HepG2 (cell line): ENCODE results near the gene GTF2A1. TPM values are rescaled to one million over a fixed set of nuclear protein-coding genes. Genes with fewer than 3 reads are reported as not detected.

Experiments used
- ATAC-seq: fragments of 200-7000 bp; cut with Tn5 transposase; 3 replicates; pipeline ENCODE4 v1.9.1; 2020; ENCODE audit warnings: mild to moderate bottlenecking, moderate library complexity
- BruUV-seq: library from RNA; stranded (reverse); fragments of 400-500 nt; replicated peaks from 2 replicates; lab custom pipeline; 2021; lab: Mats Ljungman, UMichigan
- CTCF ChIA-PET: fragments of 300-600 bp; formaldehyde crosslinking; extraction: SDS; loops from one replicate; lab custom pipeline; 2021; ENCODE audit warnings: low total read pairs, inconsistent platforms, low intra/inter-chr PET ratio; lab: Yijun Ruan, JAX
- POLR2A ChIA-PET: fragments of 350-600 bp; sonication (Branson Sonifier 250); formaldehyde crosslinking; loops from one replicate; lab custom pipeline; 2020; ENCODE audit warnings: antibody characterized with exemption, inconsistent platforms; lab: Yijun Ruan, JAX
- DNase-seq: peaks from one replicate; pipeline ENCODE4 v3.0.0-alpha.2; 2015; ENCODE audit warnings: low spot score
- FAIRE-seq: peaks from 3 replicates; lab custom pipeline; 2011; peaks lifted over from hg19 to GRCh38; lab: Jason Lieb, UNC
- H2AFZ ChIP-seq: one replicate; pipeline ENCODE4 v1.6.1; 2011; ENCODE audit warnings: low read length, inconsistent platforms
- H3K27ac ChIP-seq: fragments of 300-600 bp; 3 replicates; pipeline ENCODE4 v1.8.0; 2011; ENCODE audit warnings: mixed run types, mild to moderate bottlenecking, mixed read lengths, low read length, inconsistent platforms; ENCODE audit not compliant: insufficient read depth; ENCODE audit errors: extremely low read length
- H3K27me3 ChIP-seq, 2 experiments: fragments of 200-600 bp in 1 of 2; 2 replicates in 1 of 2; 3 replicates in 1 of 2; pipeline versions ENCODE4 v1.6.0 to v1.8.0; 2011; ENCODE audit warnings: low read length in 2 of 2, mild to moderate bottlenecking in 2 of 2, moderate library complexity in 2 of 2, inconsistent platforms in 1 of 2; ENCODE audit not compliant: insufficient read depth in 2 of 2, control insufficient read depth in 1 of 2
- H3K36me3 ChIP-seq, 2 experiments: fragments of 200-600 bp in 1 of 2; replicated peaks in 1 of 2; 2 replicates in 1 of 2; 3 replicates in 1 of 2; pipeline versions ENCODE4 v1.5.1 to v1.8.0; 2011; ENCODE audit warnings: low read length in 2 of 2, inconsistent platforms in 1 of 2; ENCODE audit not compliant: insufficient read depth in 2 of 2, control insufficient read depth in 1 of 2
- H3K4me1 ChIP-seq: 2 replicates; pipeline ENCODE4 v1.5.1; 2012; ENCODE audit warnings: low read length, inconsistent platforms; ENCODE audit not compliant: insufficient read depth
- H3K4me2 ChIP-seq: 2 replicates; pipeline ENCODE4 v1.6.0; 2011; ENCODE audit warnings: low read depth, low read length, inconsistent platforms
- H3K4me3 ChIP-seq, 3 experiments: fragments of 200-600 bp in 1 of 3; sonication (generic), shearing (Covaris generic) in 1 of 3; replicated peaks in 1 of 3; 2 replicates each; pipeline ENCODE4 v1.5.1; 2011 to 2016; ENCODE audit warnings: low read length in 3 of 3, inconsistent platforms in 2 of 3, low read depth in 2 of 3, mild to moderate bottlenecking in 2 of 3, control low read depth in 1 of 3, mixed read lengths in 1 of 3; ENCODE audit not compliant: insufficient read depth in 1 of 3
- H3K79me2 ChIP-seq: one replicate; pipeline ENCODE4 v1.6.1; 2011; ENCODE audit warnings: low read length, inconsistent platforms; ENCODE audit not compliant: insufficient read depth
- H3K9ac ChIP-seq: 2 replicates; pipeline ENCODE4 v1.6.0; 2011; ENCODE audit warnings: mild to moderate bottlenecking, low read depth, low read length, inconsistent platforms; ENCODE audit not compliant: insufficient read depth
- H3K9me3 ChIP-seq: 2 replicates; pipeline ENCODE4 v1.5.1; 2012; ENCODE audit warnings: mild to moderate bottlenecking, low read length
- H4K20me1 ChIP-seq: 2 replicates; pipeline ENCODE4 v1.6.0; 2011; ENCODE audit warnings: inconsistent platforms, mild to moderate bottlenecking, low read length, moderate library complexity; ENCODE audit not compliant: insufficient read depth
- GLMP ChIP-seq: sonication (generic); formaldehyde crosslinking; IDR thresholded peaks from 2 replicates; pipeline ENCODE4 v1.9.0; 2021; ENCODE audit warnings: missing genetic modification reagents, mild to moderate bottlenecking, borderline replicate concordance
- HOXA5 ChIP-seq: sonication (generic); formaldehyde crosslinking; IDR thresholded peaks from 2 replicates; pipeline ENCODE4 v1.4.0; 2020; ENCODE audit warnings: missing genetic modification reagents
- KDM3A ChIP-seq: IDR thresholded peaks from 2 replicates; pipeline ENCODE4 v1.6.1; 2018; ENCODE audit warnings: low read depth, missing compliant biosample characterization
- LCORL ChIP-seq, 2 experiments: fragments of 450-650 bp in 1 of 2; sonication (generic) in 1 of 2; formaldehyde crosslinking in 1 of 2; IDR thresholded peaks; 2 replicates each; pipeline versions ENCODE4 v1.5.0 to v1.6.1; 2017 to 2020; ENCODE audit warnings: antibody characterized with exemption in 1 of 2, missing genetic modification reagents in 1 of 2
- NONO ChIP-seq, 2 experiments: fragments of 450-650 bp in 1 of 2; sonication (generic) in 1 of 2; formaldehyde crosslinking in 1 of 2; IDR thresholded peaks in 1 of 2; conservative IDR thresholded peaks in 1 of 2; 2 replicates each; pipeline versions ENCODE4 v1.6.1 to v1.8.0; 2017 to 2022; ENCODE audit warnings: mild to moderate bottlenecking in 1 of 2, missing genetic modification reagents in 1 of 2, moderate library complexity in 1 of 2
- POGK ChIP-seq: sonication (generic); formaldehyde crosslinking; conservative IDR thresholded peaks from 2 replicates; pipeline ENCODE4 v1.8.0; 2022; ENCODE audit warnings: mild to moderate bottlenecking, moderate library complexity, missing genetic modification reagents
- RBM22 ChIP-seq: fragments of 200-400 bp; formaldehyde crosslinking; optimal IDR thresholded peaks from 2 replicates; pipeline ENCODE3; 2017; ENCODE audit warnings: mild to moderate bottlenecking, low read length, moderate library complexity
- STAT6 ChIP-seq: sonication (generic); formaldehyde crosslinking; IDR thresholded peaks from 2 replicates; pipeline ENCODE4 v1.4.0; 2020; ENCODE audit warnings: missing genetic modification reagents, mild to moderate bottlenecking, borderline replicate concordance
- THYN1 ChIP-seq: sonication (generic); formaldehyde crosslinking; IDR thresholded peaks from 2 replicates; pipeline ENCODE4 v1.8.1; 2023; ENCODE audit warnings: low read depth, mild to moderate bottlenecking, moderate library complexity, missing genetic modification reagents, borderline replicate concordance
- ZMAT3 ChIP-seq: sonication (generic); formaldehyde crosslinking; conservative IDR thresholded peaks from 2 replicates; pipeline ENCODE4 v1.7.0; 2021; ENCODE audit warnings: missing genetic modification reagents
- ZNF350 ChIP-seq: sonication (generic); formaldehyde crosslinking; IDR thresholded peaks from 2 replicates; pipeline ENCODE4 v1.4.0; 2020; ENCODE audit warnings: mild to moderate bottlenecking, low read depth, missing genetic modification reagents, borderline replicate concordance
- ZNF441 ChIP-seq: sonication (generic); formaldehyde crosslinking; IDR thresholded peaks from 2 replicates; pipeline ENCODE4 v1.7.0; 2021; ENCODE audit warnings: missing genetic modification reagents, borderline replicate concordance
- ZNF556 ChIP-seq: sonication (generic); formaldehyde crosslinking; IDR thresholded peaks from 2 replicates; pipeline ENCODE4 v1.4.0; 2020; ENCODE audit warnings: mild to moderate bottlenecking, missing genetic modification reagents, borderline replicate concordance
- ZNF710 ChIP-seq: sonication (generic); formaldehyde crosslinking; IDR thresholded peaks from 2 replicates; pipeline ENCODE4 v1.5.0; 2020; ENCODE audit warnings: mild to moderate bottlenecking, missing genetic modification reagents, borderline replicate concordance
- ZSCAN21 ChIP-seq: sonication (generic); formaldehyde crosslinking; IDR thresholded peaks from 2 replicates; pipeline ENCODE4 v1.8.0; 2022; ENCODE audit warnings: mild to moderate bottlenecking, missing genetic modification reagents, moderate library complexity, borderline replicate concordance
- WGBS: methylation state at CpG from one replicate; pipeline ENCODE4 v1.1.6; 2017; ENCODE audit warnings: low lambda C conversion rate; 5-methylcytosine and 5-hydroxymethylcytosine counted together
- in situ Hi-C: cut with HindIII; loops from 2 replicates; pipeline ENCODE4 v1.10.0; 2017; ENCODE audit warnings: low pct_unique_long_range_greater_than_20kb; ENCODE audit not compliant: extremely low pct_ligation_motif_present
- intact Hi-C: fragments of 100-400 bp; cut with micrococcal nuclease; formaldehyde crosslinking; loops from one replicate; pipeline ENCODE4 v1.10.0; 2022; ENCODE audit not compliant: unreplicated experiment
- polyA plus RNA-seq, 8 experiments: library from polyadenylated mRNA; depleted of rRNA in 3 of 8; stranded (reverse) in 7 of 8; unstranded in 1 of 8; fragments of >200 nt; fragmentation: Illumina TruSeq in 4 of 8; extraction: Trizol in 4 of 8; gene quantifications; 2 replicates each; pipeline versions ENCODE4 v1.2.1 to v1.2.3, GENCODE V29; 2011 to 2016; ENCODE audit warnings: low read depth in 4 of 8, missing spikeins in 1 of 8, mixed read lengths in 1 of 8; ENCODE audit not compliant: insufficient read depth in 1 of 8
- total RNA-seq, 5 experiments: library from RNA; depleted of rRNA; stranded (reverse); fragments of >200 nt; fragmentation: Illumina TruSeq; extraction: Trizol; gene quantifications; 2 replicates each; pipeline ENCODE4 v1.2.3, GENCODE V29; 2016; ENCODE audit warnings: low read depth in 1 of 5

Gene GTF2A1
- total and polyA plus RNA-seq, 2 of the 13 experiments (the other 11 are each of a cell fraction or from before 2014, with no cell fraction given), result 14.9 to 17.5 TPM

- FAIRE-seq (no peak), ATAC-seq (no peak), DNase-seq (no peak)
- H3K27me3 ChIP-seq, result no peaks in the 10 kb centered on the region
- no peak overlapping the region for H3K27ac ChIP-seq
- in situ Hi-C loops, result no loop called here
- BruUV-seq, result no TSS peak
- H3K4me2 ChIP-seq, result no peak overlapping the region
- intact Hi-C loops, result no loop called here
- no peak overlapping the region for H3K4me3 ChIP-seq
- no peaks in the 10 kb centered on the region for H3K4me1 ChIP-seq
- WGBS, result 86% methylated on average over 8 of the region's 8 CpGs
- ChIA-PET CTCF (no interaction called here), POLR2A (interaction anchor here (0.9 kb wide), 1 partner anchor 10 kb away, joined by 3 read pairs; no protein-coding TSS in a partner anchor)
- H4K20me1 ChIP-seq, result 0 out of 2 replicates have a peak, but pooled peaks cover 4% of the 10 kb centered on the region
- H3K9ac ChIP-seq, result no peak overlapping the region
- peaks cover 39% of the 10 kb centered on the region for H3K79me2 ChIP-seq
- H3K36me3 ChIP-seq, result peaks cover 2 to 40% of the 10 kb centered on the region in 2 experiments; a peak in 3 of 5 replicates
- H2AFZ ChIP-seq, result no peak overlapping the region
- no peaks in the 10 kb centered on the region for H3K9me3 ChIP-seq
- TF ChIP-seq ZMAT3 (no peak), THYN1 (CRISPR knock-in tag) (no peak), STAT6 (no peak), LCORL (IDR thresholded peaks at IDR 0.05) (no peak), LCORL (CRISPR knock-in tag; IDR thresholded peaks at IDR 0.05) (no peak), NONO (IDR thresholded peaks at IDR 0.05) (no peak), NONO (CRISPR knock-in tag; conservative IDR thresholded peaks at IDR 0.05) (no peak), KDM3A (CRISPR knock-in tag) (no peak), ZNF350 (no peak), POGK (CRISPR knock-in tag) (no peak), ZNF710 (CRISPR knock-in tag) (no peak), ZNF441 (CRISPR knock-in tag) (no peak), RBM22 (no peak), ZNF556 (no peak), HOXA5 (CRISPR knock-in tag) (no peak), GLMP (CRISPR knock-in tag) (no peak), ZSCAN21 (CRISPR knock-in tag) (no peak)
These were observed 11.5 kb downstream of the GTF2A1 start for GRCh38 chr14:81209167-81209836.
